Measurements from ENCODE around the gene NPY. TPM values are rescaled to one million over a fixed set of nuclear protein-coding genes. Genes with fewer than 3 reads are reported as not detected.

NPY gene
- total RNA-seq, 1 experiment from 2014 or later, result not detected

GRCh38 chr7:24318326-24318725 is 34.3 kb downstream of the NPY start:
- CTCF ChIA-PET, result interaction anchor here (0.7 to 2.2 kb wide), 12 partner anchors 11 to 442 kb away, joined by 3 to 14 read pairs (median 3); no protein-coding TSS in a partner anchor

GRCh38 chr7:24319209-24319608 is 35.2 kb downstream of the NPY start:
- no peaks in the 10 kb centered on the region for H4K20me1 ChIP-seq (ENCODE audit: insufficient read depth)
- ATAC-seq (no peak), DNase-seq (ENCODE audit: low read depth, low spot score) (no peak)
- ChIA-PET CTCF (interaction anchor here (1.4 to 2.2 kb wide), 4 partner anchors 16 to 397 kb away, joined by 3 to 14 read pairs (median 5); no protein-coding TSS in a partner anchor), POLR2A (no interaction called here), RAD21 (ENCODE audit: low non-redundant PET in 1 of 2, low total read pairs in 2 of 2, uncharacterized antibody in 2 of 2, unreplicated experiment in 2 of 2) (no interaction called here)
- no peaks in the 10 kb centered on the region for H3K4me1 ChIP-seq (ENCODE audit: control insufficient read depth in 1 of 2, insufficient read depth in 2 of 2, low read length in 2 of 2)
- no peaks in the 10 kb centered on the region for H3K36me3 ChIP-seq (ENCODE audit: control insufficient read depth in 1 of 2, insufficient read depth in 2 of 2, low read length in 2 of 2)
- no peak overlapping the region for H3K4me2 ChIP-seq (ENCODE audit: low read length)
- H3K9ac ChIP-seq (ENCODE audit: low read length), result no peak overlapping the region
- no peaks in the 10 kb centered on the region for H3K9me2 ChIP-seq (ENCODE audit: insufficient read depth)
- intact Hi-C loops (cut with micrococcal nuclease), result no loop called here
- no peak overlapping the region for H2AFZ ChIP-seq (ENCODE audit: low read depth, low read length, poor library complexity, severe bottlenecking)
- no peak overlapping the region for H3K27ac ChIP-seq (ENCODE audit: low read depth, low read length)
- no peaks in the 10 kb centered on the region for H3K9me3 ChIP-seq (ENCODE audit: control insufficient read depth in 1 of 2, insufficient read depth in 1 of 2, low read depth in 1 of 2, low read length in 2 of 2)
- no TSS peak for BruUV-seq (replicated peaks)
- H3K79me2 ChIP-seq (ENCODE audit: insufficient read depth, low read length), result no peaks in the 10 kb centered on the region
- H3K27me3 ChIP-seq (ENCODE audit: insufficient read depth, low read length), result peaks cover 9% of the 10 kb centered on the region; the same call in 1 of the 2 replicates
- H3K4me3 ChIP-seq (replicated peaks in 1 of 2; ENCODE audit: low read depth in 1 of 2, low read length in 2 of 2), result no peak overlapping the region
- TF ChIP-seq CBX3 (IDR thresholded peaks at IDR 0.05; ENCODE audit: low read depth), result no peak
- TF ChIP-seq ATF3 (IDR thresholded peaks at IDR 0.05), result no peak
- TF ChIP-seq MAX (IDR thresholded peaks at IDR 0.05), result no peak
- TF ChIP-seq EZH2 (IDR thresholded peaks at IDR 0.05), result no peak
- TF ChIP-seq YY1 (IDR thresholded peaks at IDR 0.05; ENCODE audit: extremely low read depth, insufficient replicate concordance, low read depth, low read length), result no peak
- no peak for TF ChIP-seq CEBPB (IDR thresholded peaks at IDR 0.05; ENCODE audit: low read depth)
- TF ChIP-seq JUND (IDR thresholded peaks at IDR 0.05), result no peak
- no peak for TF ChIP-seq ELF1 (IDR thresholded peaks at IDR 0.05; ENCODE audit: borderline replicate concordance, low read depth)
- TF ChIP-seq ZBTB33 (IDR thresholded peaks at IDR 0.05; ENCODE audit: extremely low read depth, insufficient replicate concordance, low read length), result no peak
- TF ChIP-seq SIN3A (IDR thresholded peaks at IDR 0.05; ENCODE audit: low read depth), result no peak
- TF ChIP-seq SRF (IDR thresholded peaks at IDR 0.05; ENCODE audit: low read depth), result no peak

More at GRCh38 chr7:24318326-24318725, 34.3 kb downstream of the NPY start:
- no peak overlapping the region for H2AFZ ChIP-seq (ENCODE audit: low read depth, low read length, poor library complexity, severe bottlenecking)
- no peak overlapping the region for H3K27ac ChIP-seq (ENCODE audit: low read depth, low read length)
- DNase-seq (ENCODE audit: low read depth, low spot score) (peak; percentile 15), ATAC-seq (peak; percentile 81)
- H3K4me3 ChIP-seq (replicated peaks in 1 of 2; ENCODE audit: low read depth in 1 of 2, low read length in 2 of 2), result no peak overlapping the region
- intact Hi-C loops (cut with micrococcal nuclease), result no loop called here
- ChIA-PET POLR2A (no interaction called here), RAD21 (ENCODE audit: low non-redundant PET in 1 of 2, low total read pairs in 2 of 2, uncharacterized antibody in 2 of 2, unreplicated experiment in 2 of 2) (interaction anchor here in 1 of 2 experiments (1.0 kb wide), 1 partner anchor 63 kb away, joined by 3 read pairs; no protein-coding TSS in a partner anchor)
- no peak overlapping the region for H3K4me2 ChIP-seq (ENCODE audit: low read length)
- H3K9me2 ChIP-seq (ENCODE audit: insufficient read depth), result no peaks in the 10 kb centered on the region
- H3K4me1 ChIP-seq (ENCODE audit: control insufficient read depth in 1 of 2, insufficient read depth in 2 of 2, low read length in 2 of 2), result no peaks in the 10 kb centered on the region
- H4K20me1 ChIP-seq (ENCODE audit: insufficient read depth), result no peaks in the 10 kb centered on the region
- H3K27me3 ChIP-seq (ENCODE audit: insufficient read depth, low read length), result peaks cover 9% of the 10 kb centered on the region; the same call in 1 of the 2 replicates
- H3K79me2 ChIP-seq (ENCODE audit: insufficient read depth, low read length), result no peaks in the 10 kb centered on the region
- BruUV-seq (replicated peaks), result no TSS peak
- H3K9me3 ChIP-seq (ENCODE audit: control insufficient read depth in 1 of 2, insufficient read depth in 1 of 2, low read depth in 1 of 2, low read length in 2 of 2), result no peaks in the 10 kb centered on the region
- no peak overlapping the region for H3K9ac ChIP-seq (ENCODE audit: low read length)
- H3K36me3 ChIP-seq (ENCODE audit: control insufficient read depth in 1 of 2, insufficient read depth in 2 of 2, low read length in 2 of 2), result no peaks in the 10 kb centered on the region
- TF ChIP-seq RAD21 (IDR thresholded peaks at IDR 0.05; ENCODE audit: low read depth) (peak; percentile 67), CTCF (IDR thresholded peaks at IDR 0.05 in 2 of 3, conservative IDR thresholded peaks at IDR 0.05 in 1 of 3; ENCODE audit: borderline replicate concordance in 1 of 3, insufficient read depth in 1 of 3, low read depth in 2 of 3, low read length in 2 of 3) (peak; percentile 43 to 52 (median 46); a peak in 4 of 6 replicates), FOSL1 (IDR thresholded peaks at IDR 0.05; ENCODE audit: low read depth) (no peak)
